ENCODE measurements around the gene SH3TC1.

Gene SH3TC1

DNA sequence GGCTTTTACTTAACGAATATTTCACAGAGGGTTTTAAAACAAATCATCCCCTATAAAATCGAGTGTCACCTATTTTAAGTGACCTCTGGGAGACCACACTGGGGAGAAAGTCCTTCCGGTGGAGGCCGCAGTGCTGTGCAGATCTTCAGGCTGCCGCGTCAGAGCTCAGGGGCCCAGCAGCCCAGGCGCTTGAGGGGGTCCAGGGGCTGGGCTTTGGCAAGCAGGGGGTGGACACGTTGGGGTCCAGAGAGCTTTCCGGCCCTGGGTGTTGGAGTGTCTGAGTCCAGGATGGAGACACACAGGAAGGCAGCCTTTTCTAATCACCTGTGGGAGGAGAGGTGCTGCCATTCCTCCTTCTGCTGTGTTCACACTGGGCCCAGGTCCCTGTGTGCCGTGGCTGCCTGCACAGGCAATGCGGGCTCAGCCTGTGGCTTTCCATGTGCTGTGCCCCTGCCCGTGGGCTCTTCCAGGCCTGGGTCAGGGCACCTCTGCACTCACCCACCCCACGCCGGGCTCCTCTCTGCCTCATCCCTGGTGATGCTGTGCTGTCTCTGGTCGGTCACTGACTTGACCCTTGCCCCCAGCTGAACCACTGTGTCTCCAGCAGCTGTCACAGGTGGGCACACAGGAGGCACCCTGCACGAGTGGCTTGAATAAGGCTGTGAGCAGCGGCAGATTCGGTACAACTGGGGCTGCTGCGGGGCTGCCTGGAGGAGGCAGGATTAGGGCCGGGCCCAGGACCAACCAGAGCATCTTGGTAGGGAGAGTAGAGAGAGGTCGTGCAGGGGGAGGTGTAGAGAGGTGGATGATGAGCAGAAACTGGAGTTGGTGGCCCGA is 80.4 kb downstream of the SH3TC1 start:
- Histone ChIP-seq H3K27me3 (ENCODE audit: insufficient read depth, poor library complexity, severe bottlenecking) (no peaks in the 10 kb centered on the region), H3K4me3 (replicated peaks; ENCODE audit: insufficient read depth, low read length) (no peak overlapping the region), H3K27ac (replicated peaks) (no peak overlapping the region)
- no peak for TF ChIP-seq POLR2AphosphoS5 (IDR thresholded peaks at IDR 0.05; ENCODE audit: low read depth)
- TF ChIP-seq SPI1 (IDR thresholded peaks at IDR 0.05; ENCODE audit: borderline replicate concordance, low read depth) = no peak
- TF ChIP-seq, protein P1, sequence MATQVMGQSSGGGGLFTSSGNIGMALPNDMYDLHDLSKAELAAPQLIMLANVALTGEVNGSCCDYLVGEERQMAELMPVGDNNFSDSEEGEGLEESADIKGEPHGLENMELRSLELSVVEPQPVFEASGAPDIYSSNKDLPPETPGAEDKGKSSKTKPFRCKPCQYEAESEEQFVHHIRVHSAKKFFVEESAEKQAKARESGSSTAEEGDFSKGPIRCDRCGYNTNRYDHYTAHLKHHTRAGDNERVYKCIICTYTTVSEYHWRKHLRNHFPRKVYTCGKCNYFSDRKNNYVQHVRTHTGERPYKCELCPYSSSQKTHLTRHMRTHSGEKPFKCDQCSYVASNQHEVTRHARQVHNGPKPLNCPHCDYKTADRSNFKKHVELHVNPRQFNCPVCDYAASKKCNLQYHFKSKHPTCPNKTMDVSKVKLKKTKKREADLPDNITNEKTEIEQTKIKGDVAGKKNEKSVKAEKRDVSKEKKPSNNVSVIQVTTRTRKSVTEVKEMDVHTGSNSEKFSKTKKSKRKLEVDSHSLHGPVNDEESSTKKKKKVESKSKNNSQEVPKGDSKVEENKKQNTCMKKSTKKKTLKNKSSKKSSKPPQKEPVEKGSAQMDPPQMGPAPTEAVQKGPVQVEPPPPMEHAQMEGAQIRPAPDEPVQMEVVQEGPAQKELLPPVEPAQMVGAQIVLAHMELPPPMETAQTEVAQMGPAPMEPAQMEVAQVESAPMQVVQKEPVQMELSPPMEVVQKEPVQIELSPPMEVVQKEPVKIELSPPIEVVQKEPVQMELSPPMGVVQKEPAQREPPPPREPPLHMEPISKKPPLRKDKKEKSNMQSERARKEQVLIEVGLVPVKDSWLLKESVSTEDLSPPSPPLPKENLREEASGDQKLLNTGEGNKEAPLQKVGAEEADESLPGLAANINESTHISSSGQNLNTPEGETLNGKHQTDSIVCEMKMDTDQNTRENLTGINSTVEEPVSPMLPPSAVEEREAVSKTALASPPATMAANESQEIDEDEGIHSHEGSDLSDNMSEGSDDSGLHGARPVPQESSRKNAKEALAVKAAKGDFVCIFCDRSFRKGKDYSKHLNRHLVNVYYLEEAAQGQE (IDR thresholded peaks at IDR 0.05; ENCODE audit: insufficient replicate concordance, low read depth) = no peak
- TF ChIP-seq, protein P2, sequence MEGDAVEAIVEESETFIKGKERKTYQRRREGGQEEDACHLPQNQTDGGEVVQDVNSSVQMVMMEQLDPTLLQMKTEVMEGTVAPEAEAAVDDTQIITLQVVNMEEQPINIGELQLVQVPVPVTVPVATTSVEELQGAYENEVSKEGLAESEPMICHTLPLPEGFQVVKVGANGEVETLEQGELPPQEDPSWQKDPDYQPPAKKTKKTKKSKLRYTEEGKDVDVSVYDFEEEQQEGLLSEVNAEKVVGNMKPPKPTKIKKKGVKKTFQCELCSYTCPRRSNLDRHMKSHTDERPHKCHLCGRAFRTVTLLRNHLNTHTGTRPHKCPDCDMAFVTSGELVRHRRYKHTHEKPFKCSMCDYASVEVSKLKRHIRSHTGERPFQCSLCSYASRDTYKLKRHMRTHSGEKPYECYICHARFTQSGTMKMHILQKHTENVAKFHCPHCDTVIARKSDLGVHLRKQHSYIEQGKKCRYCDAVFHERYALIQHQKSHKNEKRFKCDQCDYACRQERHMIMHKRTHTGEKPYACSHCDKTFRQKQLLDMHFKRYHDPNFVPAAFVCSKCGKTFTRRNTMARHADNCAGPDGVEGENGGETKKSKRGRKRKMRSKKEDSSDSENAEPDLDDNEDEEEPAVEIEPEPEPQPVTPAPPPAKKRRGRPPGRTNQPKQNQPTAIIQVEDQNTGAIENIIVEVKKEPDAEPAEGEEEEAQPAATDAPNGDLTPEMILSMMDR (IDR thresholded peaks at IDR 0.05; ENCODE audit: insufficient read depth, low read length) = no peak
- no peak for TF ChIP-seq GABPA (IDR thresholded peaks at IDR 0.05; ENCODE audit: low read depth)
- no peak for DNase-seq (ENCODE audit: low read depth in 1 of 2, low spot score in 1 of 2)

DNA sequence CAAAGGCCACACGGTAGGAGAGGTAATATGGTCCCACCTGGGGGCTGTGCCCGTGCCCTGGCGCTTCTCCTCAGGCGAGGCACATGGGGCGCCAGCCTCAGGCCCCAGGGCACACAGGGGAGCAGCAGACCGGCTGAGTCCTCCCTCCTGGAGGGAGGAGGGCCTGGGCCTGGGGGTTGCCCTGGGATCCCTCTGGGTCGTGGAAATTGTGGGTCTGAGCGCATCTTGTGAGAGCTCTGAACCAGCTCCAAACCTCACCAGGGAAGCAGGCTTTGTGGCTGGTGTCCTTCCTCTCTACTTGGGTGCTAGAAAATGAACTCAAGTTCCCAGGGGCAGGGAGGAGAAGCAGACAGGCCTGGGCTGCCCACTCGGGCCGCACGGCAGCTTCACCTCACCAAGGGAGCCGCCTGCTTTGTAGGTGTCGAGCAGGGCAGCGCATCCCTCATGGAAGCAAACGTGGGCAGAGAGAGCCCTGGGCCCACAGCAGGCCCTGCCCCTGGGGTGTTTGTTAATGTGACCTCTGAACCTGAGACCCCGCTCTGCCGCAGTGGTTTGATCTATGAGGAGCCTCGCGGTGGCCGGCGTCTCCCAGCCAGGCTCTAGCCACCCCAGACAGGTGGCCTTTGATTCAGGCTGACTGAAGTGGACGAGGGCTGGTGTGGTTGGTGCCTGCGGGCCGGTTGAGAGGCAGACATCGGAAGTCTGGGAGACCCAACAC is 81.2 kb downstream of the SH3TC1 start:
- H3K4me3 ChIP-seq (replicated peaks; ENCODE audit: insufficient read depth, low read length) = no peak overlapping the region
- TF ChIP-seq POLR2AphosphoS5 (IDR thresholded peaks at IDR 0.05; ENCODE audit: low read depth) = no peak
- TF ChIP-seq GABPA (IDR thresholded peaks at IDR 0.05; ENCODE audit: low read depth) = no peak
- TF ChIP-seq, protein P2 (IDR thresholded peaks at IDR 0.05; ENCODE audit: insufficient read depth, low read length) = no peak
- TF ChIP-seq, protein P1 (IDR thresholded peaks at IDR 0.05; ENCODE audit: insufficient replicate concordance, low read depth) = no peak
- TF ChIP-seq SPI1 (IDR thresholded peaks at IDR 0.05; ENCODE audit: borderline replicate concordance, low read depth) = no peak
- DNase-seq (ENCODE audit: low read depth in 1 of 2, low spot score in 1 of 2) = no peak
- no peaks in the 10 kb centered on the region for H3K27me3 ChIP-seq (ENCODE audit: insufficient read depth, poor library complexity, severe bottlenecking)
- H3K27ac ChIP-seq (replicated peaks) = no peak overlapping the region

DNA sequence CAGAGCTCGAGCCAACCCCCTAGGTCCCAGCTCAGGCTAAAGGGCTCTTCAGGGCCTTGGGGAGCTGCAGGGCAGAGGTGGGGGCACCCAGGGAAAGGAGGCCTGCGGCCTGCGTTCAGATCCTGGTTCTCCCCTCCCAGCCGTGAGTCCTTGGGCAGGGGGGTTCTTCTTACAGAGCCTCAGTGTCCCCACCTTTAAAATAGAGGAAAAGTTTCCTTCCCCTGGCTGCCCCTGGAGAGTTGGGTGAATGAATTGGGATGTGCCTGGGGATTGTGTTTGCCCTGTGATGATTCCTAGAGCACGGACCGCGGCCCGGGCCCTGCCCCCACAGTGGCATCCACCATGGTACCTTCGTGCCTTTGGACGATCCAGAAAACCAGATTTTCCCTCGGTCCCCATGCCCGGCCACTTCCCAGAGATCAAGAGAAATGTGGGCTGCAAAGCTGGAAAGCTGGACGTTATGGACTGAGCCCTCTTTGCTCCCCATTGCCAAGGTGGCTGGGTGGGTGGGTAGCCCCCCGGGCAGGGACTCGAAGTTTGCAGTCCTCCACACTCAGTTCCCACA is 81.9 kb downstream of the SH3TC1 start:
- DNase-seq (ENCODE audit: low read depth in 1 of 2, low spot score in 1 of 2) = no peak
- TF ChIP-seq, protein P2 (IDR thresholded peaks at IDR 0.05; ENCODE audit: insufficient read depth, low read length) = no peak
- TF ChIP-seq GABPA (IDR thresholded peaks at IDR 0.05; ENCODE audit: low read depth) (no peak), POLR2AphosphoS5 (IDR thresholded peaks at IDR 0.05; ENCODE audit: low read depth) (no peak), SPI1 (IDR thresholded peaks at IDR 0.05; ENCODE audit: borderline replicate concordance, low read depth) (no peak)
- TF ChIP-seq, protein P1 (IDR thresholded peaks at IDR 0.05; ENCODE audit: insufficient replicate concordance, low read depth) = no peak
- Histone ChIP-seq H3K27ac (replicated peaks) (no peak overlapping the region), H3K27me3 (ENCODE audit: insufficient read depth, poor library complexity, severe bottlenecking) (no peaks in the 10 kb centered on the region), H3K4me3 (replicated peaks; ENCODE audit: insufficient read depth, low read length) (no peak overlapping the region)
